Mammary epithelial cell (primary cell): ENCODE measurements around the gene NEK4.

Source experiments
- EZH2 ChIP-seq: IDR thresholded peaks from 2 replicates; pipeline ENCODE4 v1.6.1; 2012; ENCODE audit warnings: low read length, inconsistent platforms, borderline replicate concordance
- TF ChIP-seq, protein P1 (sequence below), 2 donors: IDR thresholded peaks in 1 of 2; conservative IDR thresholded peaks in 1 of 2; 2 replicates each; pipeline ENCODE4 v1.5.1; 2011 to 2012; ENCODE audit warnings: inconsistent platforms in 2 of 2, low read length in 2 of 2, mild to moderate bottlenecking in 2 of 2, control low read depth in 1 of 2, low read depth in 1 of 2; ENCODE audit not compliant: insufficient read depth in 1 of 2; ENCODE audit errors: extremely low read depth in 1 of 2

DNA sequence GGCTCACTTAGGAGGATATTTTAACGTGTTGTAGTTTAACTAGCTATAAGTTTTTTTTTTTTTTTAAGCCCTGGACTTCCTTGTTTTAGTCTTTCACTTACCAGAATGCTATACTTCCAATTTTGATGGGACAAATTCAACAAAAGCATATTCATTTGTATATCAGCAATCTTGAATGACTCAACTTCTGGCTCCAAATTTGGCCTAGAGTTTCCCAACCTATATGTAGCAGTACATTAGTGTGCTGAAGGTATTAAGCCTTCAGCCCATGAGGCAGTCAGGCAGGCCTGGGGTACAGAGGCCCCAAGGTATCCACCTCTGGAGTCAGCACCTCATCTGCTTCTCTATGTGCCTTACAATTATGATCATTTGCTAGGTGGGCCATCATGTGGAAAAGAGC lies 90.9 kb downstream of the NEK4 start:
- TF ChIP-seq, protein P1, sequence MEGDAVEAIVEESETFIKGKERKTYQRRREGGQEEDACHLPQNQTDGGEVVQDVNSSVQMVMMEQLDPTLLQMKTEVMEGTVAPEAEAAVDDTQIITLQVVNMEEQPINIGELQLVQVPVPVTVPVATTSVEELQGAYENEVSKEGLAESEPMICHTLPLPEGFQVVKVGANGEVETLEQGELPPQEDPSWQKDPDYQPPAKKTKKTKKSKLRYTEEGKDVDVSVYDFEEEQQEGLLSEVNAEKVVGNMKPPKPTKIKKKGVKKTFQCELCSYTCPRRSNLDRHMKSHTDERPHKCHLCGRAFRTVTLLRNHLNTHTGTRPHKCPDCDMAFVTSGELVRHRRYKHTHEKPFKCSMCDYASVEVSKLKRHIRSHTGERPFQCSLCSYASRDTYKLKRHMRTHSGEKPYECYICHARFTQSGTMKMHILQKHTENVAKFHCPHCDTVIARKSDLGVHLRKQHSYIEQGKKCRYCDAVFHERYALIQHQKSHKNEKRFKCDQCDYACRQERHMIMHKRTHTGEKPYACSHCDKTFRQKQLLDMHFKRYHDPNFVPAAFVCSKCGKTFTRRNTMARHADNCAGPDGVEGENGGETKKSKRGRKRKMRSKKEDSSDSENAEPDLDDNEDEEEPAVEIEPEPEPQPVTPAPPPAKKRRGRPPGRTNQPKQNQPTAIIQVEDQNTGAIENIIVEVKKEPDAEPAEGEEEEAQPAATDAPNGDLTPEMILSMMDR (conservative IDR thresholded peaks at IDR 0.05 in 1 of 2, IDR thresholded peaks at IDR 0.05 in 1 of 2; ENCODE audit: extremely low read depth in 1 of 2, insufficient read depth in 1 of 2, low read depth in 1 of 2, low read length in 2 of 2), result no peak
- no peak for TF ChIP-seq EZH2
